MCF 10A (cell line): Measurements from ENCODE around the gene DICER1. TPM values are rescaled to one million over a fixed set of nuclear protein-coding genes. Genes with fewer than 3 reads are reported as not detected.

Experiments
- BruUV-seq: library from RNA; stranded (reverse); fragments of 400-500 nt; replicated peaks from 2 replicates; lab custom pipeline; 2021; lab: Mats Ljungman, UMichigan
- CTCF ChIA-PET: fragments of 300-600 bp; sonication (Branson Sonifier 250); formaldehyde crosslinking; extraction: SDS; loops from one replicate; lab custom pipeline; 2021; ENCODE audit warnings: antibody characterized with exemption, inconsistent platforms; lab: Yijun Ruan, JAX
- POLR2A ChIA-PET: fragments of 300-600, 350-650 bp; sonication (Branson Sonifier 250); formaldehyde crosslinking; extraction: SDS; loops from one replicate; lab custom pipeline; 2020; ENCODE audit warnings: antibody characterized with exemption, inconsistent platforms; lab: Yijun Ruan, JAX
- DNase-seq: peaks from one replicate; pipeline ENCODE4 v3.0.0-alpha.2; 2018; ENCODE audit not compliant: unreplicated experiment
- H3K27ac Mint-ChIP-seq: one replicate; pipeline ENCODE4 v1.8.0; 2022; ENCODE audit warnings: mild to moderate bottlenecking, low read depth, mixed read lengths; ENCODE audit not compliant: unreplicated experiment
- H3K27me3 Mint-ChIP-seq: one replicate; pipeline ENCODE4 v1.8.0; 2022; ENCODE audit warnings: mixed read lengths; ENCODE audit not compliant: insufficient read depth, unreplicated experiment
- H3K36me3 Mint-ChIP-seq: one replicate; pipeline ENCODE4 v1.8.0; 2022; ENCODE audit warnings: mild to moderate bottlenecking, moderate library complexity, mixed read lengths; ENCODE audit not compliant: insufficient read depth, unreplicated experiment
- H3K4me1 Mint-ChIP-seq: one replicate; pipeline ENCODE4 v1.8.0; 2022; ENCODE audit warnings: mixed read lengths; ENCODE audit not compliant: insufficient read depth, unreplicated experiment
- H3K4me3 Mint-ChIP-seq: one replicate; pipeline ENCODE4 v1.8.0; 2022; ENCODE audit warnings: mild to moderate bottlenecking, moderate library complexity, mixed read lengths; ENCODE audit not compliant: unreplicated experiment
- H3K9me3 Mint-ChIP-seq: one replicate; pipeline ENCODE4 v1.8.0; 2022; ENCODE audit warnings: mixed read lengths; ENCODE audit not compliant: unreplicated experiment
- CTCF ChIP-seq: fragments of 200-600 bp; IDR thresholded peaks from one replicate; pipeline ENCODE4 v1.8.0; 2022; ENCODE audit warnings: antibody characterized with exemption, mild to moderate bottlenecking; ENCODE audit not compliant: unreplicated experiment
- intact Hi-C: fragments of 100-400 bp; cut with micrococcal nuclease; formaldehyde crosslinking; loops from 2 replicates; pipeline ENCODE4 v1.14.1; 2022
- total RNA-seq: library from RNA; stranded (reverse); gene quantifications from 2 replicates; pipeline ENCODE4 v1.2.3, GENCODE V29; 2022

DICER1 gene
- total RNA-seq, 1 experiment from 2014 or later = 35.6 TPM

- BruUV-seq = no TSS peak
- POLR2A ChIA-PET = no interaction called here
- intact Hi-C loops = no loop called here
- TF ChIP-seq CTCF = no peak
- Mint-ChIP-seq H3K27ac (no peak overlapping the region), H3K9me3 (peaks cover 8% of the 10 kb centered on the region), H3K27me3 (peaks cover 37% of the 10 kb centered on the region), H3K4me3 (no peak overlapping the region), H3K4me1 (no peaks in the 10 kb centered on the region), H3K36me3 (no peaks in the 10 kb centered on the region)
- CTCF ChIA-PET = no interaction called here
- DNase-seq = no peak
Observed at GRCh38 chr14:95049952-95050351, 107.4 kb downstream of the DICER1 start.

GRCh38 chr14:95048771-95049312 lies 108.5 kb downstream of the DICER1 start:
- intact Hi-C loops = no loop called here
- no peak for DNase-seq
- Mint-ChIP-seq H3K4me3 (no peak overlapping the region), H3K27me3 (peaks cover 37% of the 10 kb centered on the region), H3K36me3 (no peaks in the 10 kb centered on the region), H3K4me1 (no peaks in the 10 kb centered on the region), H3K27ac (no peak overlapping the region), H3K9me3 (peaks cover 8% of the 10 kb centered on the region)
- ChIA-PET POLR2A (no interaction called here), CTCF (interaction anchor here (0.7 kb wide), 2 partner anchors 225 to 357 kb away, joined by 3 read pairs; no protein-coding TSS in a partner anchor)
- TF ChIP-seq CTCF = no peak
- no TSS peak for BruUV-seq

- ChIA-PET CTCF (no interaction called here), POLR2A (no interaction called here)
- no peaks in the 10 kb centered on the region for H3K4me1 Mint-ChIP-seq
- H3K4me3 Mint-ChIP-seq = no peak overlapping the region
- H3K9me3 Mint-ChIP-seq = peaks cover 8% of the 10 kb centered on the region
- no peak overlapping the region for H3K27ac Mint-ChIP-seq
- no peaks in the 10 kb centered on the region for H3K36me3 Mint-ChIP-seq
- no peak for TF ChIP-seq CTCF
- H3K27me3 Mint-ChIP-seq = peaks cover 39% of the 10 kb centered on the region
- no peak for DNase-seq
- no TSS peak for BruUV-seq
- intact Hi-C loops = no loop called here
Observed at GRCh38 chr14:95047754-95048153, 109.6 kb downstream of the DICER1 start.

- no peaks in the 10 kb centered on the region for H3K4me1 Mint-ChIP-seq
- BruUV-seq = no TSS peak
- ChIA-PET CTCF (no interaction called here), POLR2A (no interaction called here)
- no peaks in the 10 kb centered on the region for H3K36me3 Mint-ChIP-seq
- intact Hi-C loops = no loop called here
- DNase-seq = no peak
- H3K4me3 Mint-ChIP-seq = no peak overlapping the region
- no peak overlapping the region for H3K27ac Mint-ChIP-seq
- H3K27me3 Mint-ChIP-seq = peaks cover 46% of the 10 kb centered on the region
- no peak for TF ChIP-seq CTCF
- H3K9me3 Mint-ChIP-seq = peaks cover 8% of the 10 kb centered on the region
Observed at GRCh38 chr14:95046711-95047681, 110.3 kb downstream of the DICER1 start.
